HG03095 (cell line): ENCODE measurements around the gene SEPTIN8.

Experiments used
- ATAC-seq: cut with Tn5 transposase; IDR thresholded peaks from one replicate; pipeline ENCODE4 v1.9.1; 2021; ENCODE audit warnings: moderate library complexity; ENCODE audit not compliant: unreplicated experiment

SEPTIN8 gene

DNA sequence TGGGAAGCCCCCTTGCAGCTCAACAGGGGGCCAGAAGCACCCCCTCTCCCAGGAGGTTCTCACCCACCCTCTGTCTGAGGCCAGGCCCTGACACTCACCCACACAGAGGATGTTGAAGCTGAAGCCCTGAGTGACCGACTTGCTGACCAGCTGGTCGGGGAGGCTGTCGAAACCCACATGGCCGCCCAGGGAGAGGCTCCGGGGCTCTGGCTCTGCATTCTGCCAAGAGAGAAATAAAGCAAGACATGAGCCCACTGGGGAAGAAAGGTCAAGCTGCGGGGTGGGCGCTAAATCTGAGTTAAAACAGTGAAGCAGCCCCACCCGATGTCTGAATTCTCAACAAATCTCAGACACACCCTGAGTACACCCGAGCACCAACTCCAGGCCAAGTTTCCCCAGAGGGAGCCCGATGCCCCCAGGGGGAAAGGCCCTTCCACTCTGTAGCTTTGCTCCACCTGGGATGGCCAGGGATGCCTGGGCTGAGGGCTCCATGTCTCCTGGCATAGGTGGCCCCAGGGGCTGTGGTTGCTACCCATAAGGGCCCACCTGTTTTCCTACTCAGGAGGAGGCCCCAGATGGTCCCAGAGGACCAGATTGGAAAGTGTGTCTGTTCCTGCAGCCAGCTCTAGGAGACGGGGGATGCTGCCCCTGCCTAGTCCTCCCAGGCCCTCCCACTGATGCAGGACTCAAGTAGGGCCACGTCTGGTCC, 11.6 kb downstream of the SEPTIN8 start:
- ATAC-seq, result no peak

DNA sequence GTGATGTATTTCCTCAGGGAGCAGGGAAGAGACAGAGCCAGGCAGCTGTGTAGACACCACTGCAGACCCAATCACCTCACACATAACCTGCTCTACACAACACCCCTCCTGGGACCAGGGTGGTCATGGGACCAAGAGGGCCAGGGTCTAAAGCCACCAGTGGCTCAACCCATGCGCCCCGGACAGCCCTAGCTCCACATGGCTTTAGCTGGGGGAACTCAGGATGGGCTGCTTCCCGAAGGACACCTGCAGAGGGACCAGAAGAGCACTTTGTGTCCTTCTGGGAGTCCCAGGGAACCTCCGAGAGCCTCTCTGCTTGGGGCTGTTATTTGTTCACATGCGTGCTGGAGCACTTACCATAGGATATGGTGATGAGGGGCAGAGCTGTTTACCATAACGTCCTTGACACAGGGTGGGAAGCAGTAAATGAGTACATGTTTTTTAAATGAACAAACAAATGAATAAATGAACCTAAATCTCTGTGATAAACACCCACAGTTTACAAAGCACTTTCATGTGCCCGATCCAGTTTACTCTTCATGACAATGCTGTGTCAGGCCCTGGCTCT, 12.3 kb downstream of the SEPTIN8 start:
- no peak for ATAC-seq

DNA sequence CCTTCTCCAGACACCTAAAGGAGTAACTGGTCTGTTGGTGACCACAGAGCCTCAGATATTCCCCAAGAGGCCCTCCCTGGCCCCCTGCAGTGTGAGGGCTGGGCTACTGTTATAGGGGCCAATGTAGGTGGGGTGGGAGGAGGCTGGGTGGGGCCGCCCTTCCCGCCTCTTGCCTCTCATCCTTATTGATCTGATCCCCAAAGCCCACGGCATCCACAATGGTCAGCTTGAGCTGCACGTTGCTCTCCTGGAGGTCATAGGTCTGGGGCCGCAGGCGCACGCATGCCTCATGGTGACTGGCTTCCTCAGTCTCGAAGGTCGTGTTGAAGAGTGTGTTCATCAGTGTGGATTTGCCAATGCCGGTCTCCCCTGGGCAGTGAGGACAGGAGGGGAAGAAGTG, 13.0 kb downstream of the SEPTIN8 start:
- no peak for ATAC-seq

DNA sequence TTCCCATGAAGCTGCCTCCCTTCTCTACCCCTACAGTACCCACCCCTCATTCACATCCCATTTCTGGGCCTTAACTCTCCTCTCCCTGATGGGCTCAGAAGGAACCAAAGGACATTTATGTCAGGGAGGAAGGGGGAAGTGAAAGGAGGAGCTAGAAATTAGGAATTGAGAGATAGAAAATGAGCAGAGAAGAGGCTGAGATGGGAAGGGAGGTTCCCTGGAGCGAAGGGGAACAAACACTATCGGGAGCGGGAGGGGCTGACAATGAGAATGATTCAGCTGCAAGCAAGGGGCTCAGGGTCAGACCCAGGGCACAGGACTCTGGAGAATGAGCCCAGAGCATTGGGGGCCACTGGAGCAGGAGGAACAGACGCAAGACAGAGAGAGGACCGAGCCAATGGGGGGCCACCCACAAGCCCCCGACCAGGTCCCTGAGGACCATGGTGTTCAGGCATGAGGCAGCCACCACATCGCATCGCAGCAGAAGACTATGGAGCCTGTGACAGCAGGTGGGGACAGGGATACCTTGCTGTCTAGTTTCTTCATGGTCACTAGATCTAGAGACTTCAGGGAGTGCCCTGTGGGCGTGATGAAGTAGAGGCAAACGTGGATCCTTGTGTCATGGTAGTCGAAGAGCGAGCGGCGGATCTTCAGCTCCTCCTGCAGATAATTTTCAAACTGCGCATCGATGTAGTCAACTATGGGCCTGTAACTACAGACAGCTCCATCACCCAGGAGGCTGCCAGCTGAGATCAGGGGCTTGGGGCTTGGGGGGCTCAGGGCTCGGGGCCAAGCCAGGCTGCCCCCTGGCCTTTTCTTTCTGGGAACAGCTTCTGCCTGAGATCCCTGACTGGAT, 13.6 kb downstream of the SEPTIN8 start:
- no peak for ATAC-seq

DNA sequence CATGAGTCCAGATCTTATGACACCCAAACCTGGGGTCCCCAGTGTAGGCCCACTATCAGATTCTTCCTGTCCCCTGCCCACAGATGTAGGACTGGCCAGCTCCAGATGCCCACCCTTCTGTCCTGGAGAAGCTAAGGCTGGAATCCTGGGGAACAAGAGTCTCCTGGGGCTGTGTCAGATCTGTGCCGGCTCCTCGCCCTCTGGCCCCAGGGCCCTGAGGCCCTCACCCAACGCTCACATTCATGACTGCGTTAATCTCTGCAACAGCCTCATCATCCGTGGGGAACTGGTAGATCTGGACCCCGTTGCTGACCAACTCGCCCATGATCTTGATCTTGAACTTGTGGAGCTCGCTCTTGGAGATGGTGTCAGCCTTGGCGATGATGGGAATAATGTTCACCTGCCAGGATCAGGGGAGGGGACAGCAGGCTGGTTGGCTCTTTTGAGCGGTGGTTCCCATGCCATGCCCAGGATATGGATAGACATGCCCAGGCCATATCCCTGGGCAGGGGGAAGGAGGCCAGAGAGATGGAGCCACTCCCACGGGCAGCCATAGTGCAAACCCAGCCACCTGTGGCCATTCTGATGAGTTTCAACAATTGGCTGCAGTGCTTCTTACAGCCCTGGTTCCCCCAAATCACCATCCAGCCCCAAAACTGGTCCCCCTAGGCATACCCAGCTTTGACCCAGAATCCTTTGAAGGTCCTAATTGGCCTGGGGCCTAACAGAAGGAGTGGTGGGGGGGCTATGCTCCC, 14.6 kb downstream of the SEPTIN8 start:
- no peak for ATAC-seq

DNA sequence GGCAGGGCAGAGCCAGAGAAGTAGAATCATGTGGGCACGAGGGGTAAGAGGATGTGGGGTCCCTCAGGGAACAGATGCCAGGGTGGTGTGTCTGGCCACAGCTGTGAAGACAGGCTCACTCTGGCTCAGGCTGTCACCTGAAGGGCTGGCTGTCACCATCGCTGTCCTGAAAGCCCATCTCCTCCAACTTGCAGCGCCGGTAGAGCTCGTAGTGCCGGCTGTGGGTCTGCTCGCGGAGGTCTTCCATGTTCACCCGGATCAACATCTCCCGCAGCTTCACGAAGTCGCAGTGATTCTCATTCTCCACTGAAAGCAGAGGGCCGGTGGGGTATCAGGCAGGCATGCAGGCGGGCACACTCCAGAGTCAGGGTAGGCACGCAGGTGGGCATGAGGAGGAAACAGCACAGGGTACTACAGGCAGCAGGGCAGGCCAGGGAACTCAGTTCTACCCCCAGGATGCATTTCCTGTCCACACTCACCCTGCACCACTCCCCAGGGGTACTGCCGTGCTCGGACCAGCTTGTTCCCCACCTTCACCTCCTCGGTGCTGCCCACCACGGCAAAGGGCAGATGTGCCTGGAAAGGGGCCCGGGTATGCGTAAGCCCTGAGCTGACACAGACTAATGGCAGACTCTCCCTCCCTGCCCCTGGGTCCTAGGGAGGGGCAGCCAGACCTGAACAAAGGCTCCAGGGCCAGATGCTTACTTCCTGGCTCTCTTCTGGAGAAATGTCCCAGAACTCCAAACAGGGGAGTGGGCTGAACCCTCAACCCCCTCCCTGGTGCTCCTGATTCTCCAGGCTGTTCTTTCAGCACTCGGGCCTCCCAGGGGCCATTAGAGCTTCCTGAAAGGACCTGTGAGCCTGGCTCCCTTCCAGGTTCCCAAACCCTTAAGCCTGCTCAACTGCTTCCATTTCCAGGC, 15.5 kb downstream of the SEPTIN8 start:
- no peak for ATAC-seq

DNA sequence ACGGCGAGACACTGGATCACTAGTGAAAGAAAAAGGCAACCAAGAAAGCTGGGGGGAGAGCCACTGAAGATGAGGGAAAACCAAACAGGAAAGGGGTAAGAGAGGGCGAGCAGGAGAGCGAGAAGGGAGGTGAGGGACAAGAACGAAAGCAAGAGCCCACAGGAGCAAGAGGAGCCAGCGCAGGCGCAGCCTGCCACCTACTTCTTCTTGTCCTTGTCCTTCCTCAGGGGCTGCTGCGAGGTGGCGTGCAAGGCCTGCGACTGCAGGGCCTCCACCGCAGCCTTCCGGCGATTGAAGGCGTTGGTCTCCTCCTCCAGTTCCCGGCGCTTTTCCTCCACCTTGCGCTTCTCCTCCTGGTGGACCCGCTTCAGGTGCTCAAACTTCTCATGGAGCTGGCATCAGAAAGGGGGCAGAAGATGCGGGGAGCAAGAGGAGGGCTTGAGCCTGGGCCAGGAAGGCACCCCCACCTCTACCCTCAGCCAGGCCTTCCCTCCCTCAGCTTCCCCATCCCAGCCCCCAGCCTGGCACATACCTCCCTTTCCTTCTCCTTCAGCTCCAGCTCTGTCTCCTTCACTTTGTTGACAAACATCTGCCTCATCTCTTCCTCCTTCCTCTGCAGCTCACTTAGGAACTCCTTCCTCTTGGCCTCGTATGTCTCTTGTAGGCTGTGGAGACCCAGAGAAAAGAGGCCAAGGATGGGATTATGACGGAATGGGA, 16.3 kb downstream of the SEPTIN8 start:
- no peak for ATAC-seq

DNA sequence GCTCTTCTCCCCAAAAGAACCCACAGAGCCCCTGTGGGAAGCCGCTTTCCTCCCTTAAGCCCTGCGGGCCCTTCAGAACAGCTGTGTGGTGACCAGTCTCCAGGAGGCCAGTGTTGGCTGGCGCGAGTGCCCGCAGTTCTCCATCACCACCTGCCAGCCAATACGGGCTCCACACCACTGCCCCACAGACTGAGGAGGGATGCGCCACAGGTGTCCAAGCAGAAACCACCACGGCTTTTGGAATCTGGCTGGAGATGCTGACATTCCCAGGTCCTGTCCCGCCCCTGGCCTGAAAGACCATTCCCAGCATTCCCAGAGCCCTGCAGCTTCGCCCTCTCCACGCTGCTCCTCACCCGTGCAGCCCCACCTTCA, 17.0 kb downstream of the SEPTIN8 start:
- ATAC-seq, result no peak

DNA sequence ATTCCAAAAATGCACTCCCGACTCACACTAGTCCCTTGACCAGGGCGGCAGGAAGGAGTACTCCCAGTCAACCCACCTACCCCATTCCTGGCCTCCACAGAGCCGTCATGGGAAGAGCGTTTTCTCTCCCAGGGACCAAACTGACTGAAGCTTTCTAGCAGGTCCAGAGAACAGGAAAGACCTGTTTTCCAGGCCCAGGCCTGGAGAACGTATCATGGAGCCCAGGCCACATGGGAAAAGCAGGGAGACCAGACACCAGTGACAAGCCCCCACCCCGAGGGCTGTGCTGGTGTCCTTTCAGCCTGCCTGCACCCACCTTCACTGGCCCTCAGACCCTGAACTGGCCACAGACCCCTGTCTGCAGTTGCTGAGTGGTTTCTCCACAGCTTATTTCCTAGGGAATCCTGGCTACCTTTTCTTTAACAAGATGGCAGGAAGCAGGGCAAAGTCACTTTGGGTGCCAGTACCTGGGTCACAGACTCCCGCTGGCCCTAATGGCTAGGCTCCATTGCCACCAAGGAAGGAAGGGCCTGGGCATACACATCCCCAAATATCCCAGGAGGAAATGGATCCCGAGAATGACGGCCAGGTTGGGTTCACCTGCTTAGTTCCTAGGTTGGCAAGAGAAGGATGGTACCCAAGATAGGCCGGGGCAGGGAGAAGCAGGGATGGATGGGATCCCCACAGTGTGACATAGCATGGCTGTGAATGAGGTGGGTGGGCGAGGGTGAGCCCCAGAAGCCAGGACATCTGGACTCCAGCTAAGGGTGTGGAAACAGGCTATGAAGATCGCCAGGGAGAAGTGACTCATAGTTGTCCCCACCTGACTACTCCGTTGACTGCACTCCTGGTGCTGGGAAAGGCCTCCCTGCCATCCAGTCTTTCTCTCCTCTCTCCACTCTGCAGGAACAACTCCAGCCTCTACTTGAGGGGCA, 17.7 kb downstream of the SEPTIN8 start:
- no peak for ATAC-seq

DNA sequence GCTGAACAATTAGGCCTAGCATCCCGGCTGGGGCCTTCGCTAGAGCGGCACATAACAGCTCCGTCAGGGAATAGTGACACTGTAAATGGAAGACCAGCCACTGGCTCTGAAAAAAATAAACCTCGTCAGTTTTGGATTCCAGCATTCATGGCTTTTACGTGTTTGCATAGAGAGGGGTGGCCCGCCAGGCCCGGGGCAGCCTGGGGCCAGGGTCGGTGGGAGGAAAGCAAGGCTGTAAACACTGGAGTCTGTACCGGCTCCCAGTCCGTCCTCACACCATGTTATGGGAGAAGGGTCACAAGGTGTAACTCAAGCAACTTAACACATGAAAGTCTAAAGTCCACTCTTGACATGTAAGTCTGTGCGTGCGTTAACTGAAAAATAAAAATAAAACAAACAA, 18.6 kb downstream of the SEPTIN8 start:
- no peak for ATAC-seq

DNA sequence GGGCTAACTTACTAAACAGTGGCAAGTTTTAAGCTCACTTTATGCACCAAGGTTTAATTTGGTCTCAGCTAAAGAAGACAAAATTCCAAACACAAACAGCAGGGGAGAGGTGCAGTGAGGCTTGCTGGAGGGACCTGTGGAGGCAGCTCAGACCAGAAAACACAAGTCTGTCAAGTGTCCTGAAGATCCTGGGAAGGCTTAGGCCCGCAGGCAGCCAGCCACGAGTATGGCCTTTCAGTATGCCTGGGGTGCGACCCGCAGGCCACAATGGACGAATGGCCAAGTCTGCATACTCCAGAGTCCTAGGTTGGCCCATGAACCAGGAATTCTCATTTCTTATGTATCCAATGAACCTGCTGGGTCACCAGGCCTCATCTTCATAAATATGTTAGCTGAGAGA, 20.5 kb downstream of the SEPTIN8 start:
- no peak for ATAC-seq

DNA sequence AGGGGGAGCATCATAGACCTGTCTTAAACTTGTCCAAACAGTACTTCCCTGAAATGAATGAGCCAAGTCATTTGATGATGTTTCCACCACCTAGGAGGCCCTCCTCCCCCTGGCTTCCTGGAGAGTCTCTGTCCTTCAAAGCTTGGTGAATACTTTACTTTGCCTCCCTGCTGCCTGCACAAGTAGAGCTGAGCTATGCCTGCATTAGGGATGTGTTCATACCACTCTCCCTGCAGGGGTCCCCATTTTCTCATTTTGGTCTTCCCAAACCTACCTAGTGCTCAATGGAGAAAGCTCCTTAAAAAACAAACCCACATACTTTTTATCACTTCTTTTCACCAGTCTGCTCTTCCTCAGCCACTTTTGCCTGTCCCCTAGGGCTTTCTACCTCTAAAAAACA, 22.1 kb downstream of the SEPTIN8 start:
- no peak for ATAC-seq

DNA sequence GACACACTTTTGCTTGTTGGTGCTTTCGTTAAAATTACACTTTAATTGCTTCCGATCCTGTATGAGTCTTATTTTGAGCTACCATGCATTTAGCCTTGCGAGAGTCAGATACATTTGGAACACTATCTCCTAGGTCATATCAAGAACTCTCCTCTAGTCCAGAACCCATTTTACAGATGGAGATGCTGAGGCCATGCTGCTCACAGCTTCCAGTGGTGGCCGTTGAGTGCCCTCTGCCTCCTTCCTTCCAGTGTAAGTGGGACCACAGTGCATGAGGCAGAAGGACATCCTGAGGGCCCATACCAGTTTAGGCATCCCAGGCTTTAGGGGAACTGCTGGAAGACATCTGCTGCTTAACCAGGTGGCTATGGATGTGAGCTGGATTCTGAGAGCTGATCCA, 22.9 kb downstream of the SEPTIN8 start:
- no peak for ATAC-seq

DNA sequence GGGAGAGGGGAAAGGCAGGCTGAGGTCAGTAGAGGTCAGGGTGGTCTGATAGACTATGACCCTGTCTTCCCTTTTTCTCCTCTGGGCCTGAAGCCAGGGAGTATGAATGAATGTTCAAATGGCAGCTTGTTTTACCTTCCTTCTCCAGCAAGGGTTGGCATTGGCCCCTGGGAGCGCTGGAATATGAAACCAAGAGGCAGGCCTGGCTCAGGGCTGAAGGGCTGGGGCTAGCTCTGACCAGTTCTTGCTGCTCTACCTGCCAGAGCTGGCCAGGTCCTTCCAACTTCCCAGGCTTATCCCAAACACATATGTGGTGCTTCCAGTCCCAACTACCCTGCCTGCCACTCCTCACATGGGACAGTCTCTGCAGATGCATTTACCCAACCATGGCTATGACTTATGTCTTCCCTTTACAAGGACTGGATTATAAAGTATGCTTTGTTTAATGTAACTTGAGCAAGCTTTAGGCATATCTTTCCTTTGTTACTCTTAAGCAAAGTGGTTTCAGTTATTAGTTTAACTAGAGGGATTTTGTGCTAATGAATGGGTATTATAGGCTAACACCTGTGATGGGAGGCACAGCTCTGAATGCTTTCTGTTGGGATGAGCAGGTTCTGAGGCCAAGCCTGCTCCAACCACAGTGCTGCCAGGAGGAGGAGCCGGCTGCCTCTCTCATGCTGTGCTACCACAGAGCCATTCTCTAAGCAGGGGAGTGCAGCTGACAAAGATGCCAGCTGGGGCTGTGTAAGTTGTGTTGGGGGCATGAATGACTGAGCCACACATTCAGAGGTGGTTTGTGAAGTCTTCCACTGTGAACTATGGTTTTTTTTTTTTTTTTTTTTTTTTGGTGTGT, 23.7 kb downstream of the SEPTIN8 start:
- ATAC-seq, result no peak

DNA sequence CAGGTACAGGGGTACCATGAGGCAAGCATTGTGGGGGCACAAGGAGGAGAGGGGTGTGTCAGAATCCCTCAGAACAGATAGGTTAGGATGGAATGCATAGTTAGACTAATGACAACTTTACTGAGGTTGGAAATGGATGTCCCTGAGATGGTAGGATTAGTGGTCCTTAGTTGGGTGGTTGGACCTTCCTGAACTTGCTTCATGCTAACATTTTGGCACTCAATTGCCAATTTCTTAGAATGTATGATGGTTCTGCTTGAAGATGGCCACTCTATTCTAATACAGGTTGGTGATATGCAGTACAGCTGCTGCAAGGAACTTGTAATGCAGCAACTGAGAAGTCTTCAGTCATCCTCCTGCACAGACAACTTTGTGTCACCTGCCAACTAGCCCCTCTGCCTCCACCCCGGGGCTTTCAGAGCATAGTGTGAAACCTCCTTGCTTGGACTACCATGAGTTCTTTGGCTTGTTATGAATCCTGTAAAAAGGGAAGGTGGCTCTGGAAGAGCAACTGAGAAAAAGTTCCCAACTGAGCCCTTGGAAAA, 24.4 kb downstream of the SEPTIN8 start:
- no peak for ATAC-seq

DNA sequence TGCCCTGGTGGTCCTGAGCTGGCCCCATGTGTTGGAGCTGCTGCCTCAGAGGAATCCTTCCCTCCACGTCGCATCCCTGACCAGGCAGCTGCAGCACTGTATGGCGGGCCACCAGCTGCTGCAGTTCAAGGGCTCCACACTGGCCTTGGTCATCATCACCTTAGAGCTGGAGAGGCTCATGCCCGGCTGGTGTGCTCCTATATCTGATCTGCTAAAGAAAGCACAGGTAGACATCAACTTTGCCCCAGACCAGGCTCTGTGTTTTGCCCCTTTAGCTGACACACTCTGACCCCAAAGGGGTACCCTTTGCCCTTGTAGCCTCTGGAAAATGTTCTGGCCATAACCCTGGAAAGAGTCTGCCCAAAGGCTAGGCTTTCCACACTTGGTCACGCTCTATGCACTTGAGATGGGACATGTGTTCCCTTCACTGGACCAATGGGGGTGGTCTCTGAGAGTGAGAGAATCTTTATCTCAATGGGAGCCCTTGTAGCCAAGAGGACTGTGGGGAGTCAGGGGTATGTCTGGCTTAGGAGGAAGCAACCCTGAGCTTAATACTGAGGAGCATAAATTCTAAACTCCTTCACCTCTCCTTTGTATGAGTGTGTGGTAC, 25.0 kb downstream of the SEPTIN8 start:
- no peak for ATAC-seq

DNA sequence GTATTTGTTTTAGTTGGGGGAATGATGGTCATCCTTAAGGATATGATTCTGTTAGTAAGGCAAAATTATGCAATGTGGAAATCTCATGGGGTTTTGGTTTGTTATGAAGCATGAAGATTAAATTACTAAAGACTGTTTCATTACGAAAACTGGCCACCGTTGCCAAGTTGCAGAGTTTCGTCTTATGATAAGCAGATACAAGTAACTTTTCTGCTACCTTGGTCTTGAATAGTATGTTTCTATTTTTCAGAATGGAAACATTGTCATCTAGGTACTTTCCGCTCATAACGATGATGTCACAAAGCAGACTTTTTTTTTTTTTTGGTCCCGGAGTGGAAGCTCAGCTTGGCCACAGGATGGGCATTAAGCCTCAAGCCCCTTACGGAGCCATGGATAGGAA, 25.6 kb downstream of the SEPTIN8 start:
- ATAC-seq, result peak; percentile 31
